HepG2 (cell line): ENCODE measurements around the gene ENTREP3. TPM values are rescaled to one million over a fixed set of nuclear protein-coding genes. Genes with fewer than 3 reads are reported as not detected.

Experiments
- ATAC-seq: fragments of 200-7000 bp; cut with Tn5 transposase; 3 replicates; pipeline ENCODE4 v1.9.1; 2020; ENCODE audit warnings: mild to moderate bottlenecking, moderate library complexity
- BruUV-seq: library from RNA; stranded (reverse); fragments of 400-500 nt; replicated peaks from 2 replicates; lab custom pipeline; 2021; lab: Mats Ljungman, UMichigan
- CTCF ChIA-PET: fragments of 300-600 bp; formaldehyde crosslinking; extraction: SDS; loops from one replicate; lab custom pipeline; 2021; ENCODE audit warnings: low total read pairs, inconsistent platforms, low intra/inter-chr PET ratio; lab: Yijun Ruan, JAX
- POLR2A ChIA-PET: fragments of 350-600 bp; sonication (Branson Sonifier 250); formaldehyde crosslinking; loops from one replicate; lab custom pipeline; 2020; ENCODE audit warnings: antibody characterized with exemption, inconsistent platforms; lab: Yijun Ruan, JAX
- DNase-seq: peaks from one replicate; pipeline ENCODE4 v3.0.0-alpha.2; 2015; ENCODE audit warnings: low spot score
- FAIRE-seq: peaks from 3 replicates; lab custom pipeline; 2011; peaks lifted over from hg19 to GRCh38; lab: Jason Lieb, UNC
- H2AFZ ChIP-seq: one replicate; pipeline ENCODE4 v1.6.1; 2011; ENCODE audit warnings: low read length, inconsistent platforms
- H3K27ac ChIP-seq: fragments of 300-600 bp; 3 replicates; pipeline ENCODE4 v1.8.0; 2011; ENCODE audit warnings: mixed run types, mild to moderate bottlenecking, mixed read lengths, low read length, inconsistent platforms; ENCODE audit not compliant: insufficient read depth; ENCODE audit errors: extremely low read length
- H3K27me3 ChIP-seq, 2 experiments: fragments of 200-600 bp in 1 of 2; 2 replicates in 1 of 2; 3 replicates in 1 of 2; pipeline versions ENCODE4 v1.6.0 to v1.8.0; 2011; ENCODE audit warnings: low read length in 2 of 2, mild to moderate bottlenecking in 2 of 2, moderate library complexity in 2 of 2, inconsistent platforms in 1 of 2; ENCODE audit not compliant: insufficient read depth in 2 of 2, control insufficient read depth in 1 of 2
- H3K36me3 ChIP-seq, 2 experiments: fragments of 200-600 bp in 1 of 2; replicated peaks in 1 of 2; 2 replicates in 1 of 2; 3 replicates in 1 of 2; pipeline versions ENCODE4 v1.5.1 to v1.8.0; 2011; ENCODE audit warnings: low read length in 2 of 2, inconsistent platforms in 1 of 2; ENCODE audit not compliant: insufficient read depth in 2 of 2, control insufficient read depth in 1 of 2
- H3K4me1 ChIP-seq: 2 replicates; pipeline ENCODE4 v1.5.1; 2012; ENCODE audit warnings: low read length, inconsistent platforms; ENCODE audit not compliant: insufficient read depth
- H3K4me2 ChIP-seq: 2 replicates; pipeline ENCODE4 v1.6.0; 2011; ENCODE audit warnings: low read depth, low read length, inconsistent platforms
- H3K4me3 ChIP-seq, 3 experiments: fragments of 200-600 bp in 1 of 3; sonication (generic), shearing (Covaris generic) in 1 of 3; replicated peaks in 1 of 3; 2 replicates each; pipeline ENCODE4 v1.5.1; 2011 to 2016; ENCODE audit warnings: low read length in 3 of 3, inconsistent platforms in 2 of 3, low read depth in 2 of 3, mild to moderate bottlenecking in 2 of 3, control low read depth in 1 of 3, mixed read lengths in 1 of 3; ENCODE audit not compliant: insufficient read depth in 1 of 3
- H3K79me2 ChIP-seq: one replicate; pipeline ENCODE4 v1.6.1; 2011; ENCODE audit warnings: low read length, inconsistent platforms; ENCODE audit not compliant: insufficient read depth
- H3K9ac ChIP-seq: 2 replicates; pipeline ENCODE4 v1.6.0; 2011; ENCODE audit warnings: mild to moderate bottlenecking, low read depth, low read length, inconsistent platforms; ENCODE audit not compliant: insufficient read depth
- H3K9me3 ChIP-seq: 2 replicates; pipeline ENCODE4 v1.5.1; 2012; ENCODE audit warnings: mild to moderate bottlenecking, low read length
- H4K20me1 ChIP-seq: 2 replicates; pipeline ENCODE4 v1.6.0; 2011; ENCODE audit warnings: inconsistent platforms, mild to moderate bottlenecking, low read length, moderate library complexity; ENCODE audit not compliant: insufficient read depth
- CREM ChIP-seq, 2 experiments: sonication (generic) in 1 of 2; formaldehyde crosslinking in 1 of 2; IDR thresholded peaks; 2 replicates each; pipeline versions ENCODE4 v1.4.0 to v1.6.1; 2016 to 2020; ENCODE audit warnings: antibody characterized with exemption in 1 of 2, mild to moderate bottlenecking in 1 of 2, missing genetic modification reagents in 1 of 2
- DNMT1 ChIP-seq: sonication (generic); formaldehyde crosslinking; IDR thresholded peaks from 2 replicates; pipeline ENCODE4 v1.5.1; 2020; ENCODE audit warnings: mild to moderate bottlenecking, missing genetic modification reagents
- FOXK2 ChIP-seq: fragments of 450-650 bp; IDR thresholded peaks from 2 replicates; pipeline ENCODE4 v1.6.1; 2016
- HMG20B ChIP-seq: conservative IDR thresholded peaks from 2 replicates; pipeline ENCODE4 v1.6.1; 2016; ENCODE audit warnings: missing genetic modification reagents, missing compliant biosample characterization
- IKZF1 ChIP-seq: fragments of 450-650 bp; IDR thresholded peaks from 2 replicates; pipeline ENCODE4 v1.7.1; 2016
- MED13 ChIP-seq: sonication (generic); formaldehyde crosslinking; IDR thresholded peaks from 2 replicates; pipeline ENCODE4 v1.5.0; 2020; ENCODE audit warnings: missing genetic modification reagents
- SOX13 ChIP-seq, 3 experiments: fragments of 450-650 bp in 1 of 3; sonication (generic) in 1 of 3; formaldehyde crosslinking in 1 of 3; IDR thresholded peaks in 2 of 3; conservative IDR thresholded peaks in 1 of 3; 2 replicates each; pipeline versions ENCODE4 v1.5.0 to v1.6.1; 2016 to 2020; ENCODE audit warnings: antibody characterized with exemption in 1 of 3, mild to moderate bottlenecking in 1 of 3, missing compliant biosample characterization in 1 of 3, missing genetic modification reagents in 1 of 3, moderate library complexity in 1 of 3
- ZNF281 ChIP-seq: sonication (generic); formaldehyde crosslinking; IDR thresholded peaks from 2 replicates; pipeline ENCODE4 v1.4.0; 2020; ENCODE audit warnings: missing genetic modification reagents, borderline replicate concordance
- ZNF672 ChIP-seq: sonication (generic); formaldehyde crosslinking; IDR thresholded peaks from 2 replicates; pipeline ENCODE4 v1.8.1; 2022; ENCODE audit warnings: missing genetic modification reagents
- ZNF879 ChIP-seq: sonication (generic); formaldehyde crosslinking; IDR thresholded peaks from 2 replicates; pipeline ENCODE4 v1.8.1; 2023; ENCODE audit warnings: missing genetic modification reagents
- WGBS: methylation state at CpG from one replicate; pipeline ENCODE4 v1.1.6; 2017; ENCODE audit warnings: low lambda C conversion rate; 5-methylcytosine and 5-hydroxymethylcytosine counted together
- in situ Hi-C: cut with HindIII; loops from 2 replicates; pipeline ENCODE4 v1.10.0; 2017; ENCODE audit warnings: low pct_unique_long_range_greater_than_20kb; ENCODE audit not compliant: extremely low pct_ligation_motif_present
- intact Hi-C: fragments of 100-400 bp; cut with micrococcal nuclease; formaldehyde crosslinking; loops from one replicate; pipeline ENCODE4 v1.10.0; 2022; ENCODE audit not compliant: unreplicated experiment
- polyA plus RNA-seq, 8 experiments: library from polyadenylated mRNA; depleted of rRNA in 3 of 8; stranded (reverse) in 7 of 8; unstranded in 1 of 8; fragments of >200 nt; fragmentation: Illumina TruSeq in 4 of 8; extraction: Trizol in 4 of 8; gene quantifications; 2 replicates each; pipeline versions ENCODE4 v1.2.1 to v1.2.3, GENCODE V29; 2011 to 2016; ENCODE audit warnings: low read depth in 4 of 8, missing spikeins in 1 of 8, mixed read lengths in 1 of 8; ENCODE audit not compliant: insufficient read depth in 1 of 8
- total RNA-seq, 5 experiments: library from RNA; depleted of rRNA; stranded (reverse); fragments of >200 nt; fragmentation: Illumina TruSeq; extraction: Trizol; gene quantifications; 2 replicates each; pipeline ENCODE4 v1.2.3, GENCODE V29; 2016; ENCODE audit warnings: low read depth in 1 of 5
- TF ChIP-seq, protein P1 (sequence below): sonication (generic); formaldehyde crosslinking; IDR thresholded peaks from 2 replicates; pipeline ENCODE4 v1.9.0; 2022; ENCODE audit warnings: low read depth, missing genetic modification reagents
- TF ChIP-seq, protein P2 (sequence below): sonication (generic); formaldehyde crosslinking; IDR thresholded peaks from 2 replicates; pipeline ENCODE4 v1.5.0; 2020; ENCODE audit warnings: missing genetic modification reagents

The ENTREP3 gene
- total and polyA plus RNA-seq, 2 of the 13 experiments (the other 11 are each of a cell fraction or from before 2014, with no cell fraction given), result 4.1 to 9.9 TPM

- TF ChIP-seq, protein P1, sequence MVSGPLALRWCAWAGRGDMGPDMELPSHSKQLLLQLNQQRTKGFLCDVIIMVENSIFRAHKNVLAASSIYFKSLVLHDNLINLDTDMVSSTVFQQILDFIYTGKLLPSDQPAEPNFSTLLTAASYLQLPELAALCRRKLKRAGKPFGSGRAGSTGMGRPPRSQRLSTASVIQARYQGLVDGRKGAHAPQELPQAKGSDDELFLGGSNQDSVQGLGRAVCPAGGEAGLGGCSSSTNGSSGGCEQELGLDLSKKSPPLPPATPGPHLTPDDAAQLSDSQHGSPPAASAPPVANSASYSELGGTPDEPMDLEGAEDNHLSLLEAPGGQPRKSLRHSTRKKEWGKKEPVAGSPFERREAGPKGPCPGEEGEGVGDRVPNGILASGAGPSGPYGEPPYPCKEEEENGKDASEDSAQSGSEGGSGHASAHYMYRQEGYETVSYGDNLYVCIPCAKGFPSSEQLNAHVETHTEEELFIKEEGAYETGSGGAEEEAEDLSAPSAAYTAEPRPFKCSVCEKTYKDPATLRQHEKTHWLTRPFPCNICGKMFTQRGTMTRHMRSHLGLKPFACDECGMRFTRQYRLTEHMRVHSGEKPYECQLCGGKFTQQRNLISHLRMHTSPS, result 0 out of 2 replicates have a peak, but pooled peaks have one; percentile 11
- TF ChIP-seq ZNF281 (CRISPR knock-in tag), result no peak
These were observed 6.2 kb upstream of the ENTREP3 start (continued) for GRCh38 chr1:155261493-155261851.

- Histone ChIP-seq H3K27me3 (no peaks in the 10 kb centered on the region; a peak in 1 of 5 replicates), H3K79me2 (peaks cover 15% of the 10 kb centered on the region), H4K20me1 (no peaks in the 10 kb centered on the region), H3K9ac (peak overlapping the region; percentile 82; the same call in 1 of the 2 replicates), H2AFZ (no peak overlapping the region), H3K4me2 (peak overlapping the region; percentile 98), H3K36me3 (peaks cover 11 to 34% of the 10 kb centered on the region in 2 experiments), H3K4me3 (peak overlapping the region in 1 of 3 experiments; percentile 90; a peak in 1 of 6 replicates), H3K9me3 (no peaks in the 10 kb centered on the region), H3K27ac (no peak overlapping the region), H3K4me1 (peaks cover 21% of the 10 kb centered on the region)
- 98% methylated on average over 5 of the region's 5 CpGs for WGBS
- intact Hi-C loops (no loop called here), in situ Hi-C loops (no loop called here)
- FAIRE-seq, result no peak
- no TSS peak for BruUV-seq
- no peak for DNase-seq
- POLR2A ChIA-PET, result interaction anchor here (0.9 to 4.8 kb wide), 3 partner anchors 9 to 13 kb away, joined by 4 to 69 read pairs (median 4); partner anchors contain the start of gene CLK2
- no peak for ATAC-seq
- TF ChIP-seq HMG20B, result no peak
- no peak for TF ChIP-seq IKZF1
- no peak for TF ChIP-seq ZNF879 (CRISPR knock-in tag)
- TF ChIP-seq ZNF672 (CRISPR knock-in tag), result no peak
- TF ChIP-seq, protein P2, sequence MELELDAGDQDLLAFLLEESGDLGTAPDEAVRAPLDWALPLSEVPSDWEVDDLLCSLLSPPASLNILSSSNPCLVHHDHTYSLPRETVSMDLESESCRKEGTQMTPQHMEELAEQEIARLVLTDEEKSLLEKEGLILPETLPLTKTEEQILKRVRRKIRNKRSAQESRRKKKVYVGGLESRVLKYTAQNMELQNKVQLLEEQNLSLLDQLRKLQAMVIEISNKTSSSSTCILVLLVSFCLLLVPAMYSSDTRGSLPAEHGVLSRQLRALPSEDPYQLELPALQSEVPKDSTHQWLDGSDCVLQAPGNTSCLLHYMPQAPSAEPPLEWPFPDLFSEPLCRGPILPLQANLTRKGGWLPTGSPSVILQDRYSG (CRISPR knock-in tag), result no peak
- TF ChIP-seq MED13 (CRISPR knock-in tag), result no peak
- TF ChIP-seq DNMT1 (CRISPR knock-in tag), result no peak
- no peak for TF ChIP-seq CREM (IDR thresholded peaks at IDR 0.05)
- no peak for TF ChIP-seq CREM (CRISPR knock-in tag; IDR thresholded peaks at IDR 0.05)
- no peak for TF ChIP-seq SOX13 (IDR thresholded peaks at IDR 0.05)
- TF ChIP-seq SOX13 (CRISPR knock-in tag; conservative IDR thresholded peaks at IDR 0.05 in 1 of 2, IDR thresholded peaks at IDR 0.05 in 1 of 2), result no peak
- TF ChIP-seq FOXK2, result no peak
- CTCF ChIA-PET, result no interaction called here
These were observed 5.0 kb upstream of the ENTREP3 start for GRCh38 chr1:155260276-155260675.
